Transverse colon (tissue), 4 donors: ENCODE data around the gene VSNL1. TPM values are rescaled to one million over a fixed set of nuclear protein-coding genes. Genes with fewer than 3 reads are reported as not detected.

Experiments used
- DNase-seq: peaks from one replicate; pipeline ENCODE4 v3.0.0-alpha.2; 2019
- H3K27ac ChIP-seq, 4 donors: fragments of 200-600 bp; sonication (generic); 2 replicates each; pipeline ENCODE4 v1.5.1; 2016 to 2018; ENCODE audit warnings: inconsistent platforms in 4 of 4
- H3K27me3 ChIP-seq: fragments of 200-600 bp; sonication (generic); 2 replicates; pipeline ENCODE4 v1.5.1; 2017; ENCODE audit warnings: inconsistent platforms
- H3K36me3 ChIP-seq, 4 donors: fragments of 200-600 bp; sonication (generic); 2 replicates each; pipeline ENCODE4 v1.5.1; 2017 to 2019; ENCODE audit warnings: inconsistent platforms in 4 of 4
- H3K4me1 ChIP-seq, 4 donors: fragments of 200-600 bp; sonication (generic); 2 replicates each; pipeline ENCODE4 v1.5.1; 2017 to 2020; ENCODE audit warnings: inconsistent platforms in 4 of 4
- H3K4me3 ChIP-seq, 4 donors: fragments of 200-600 bp; sonication (generic); 1 replicate in 1 of 4; 2 replicates in 3 of 4; pipeline versions ENCODE4 v1.5.1 to v1.6.1; 2017 to 2019; ENCODE audit warnings: inconsistent platforms in 4 of 4
- H3K9me3 ChIP-seq, 2 donors: fragments of 200-600 bp; sonication (generic); 2 replicates each; pipeline ENCODE4 v1.5.1; 2017 to 2019; ENCODE audit warnings: inconsistent platforms in 2 of 2
- EP300 ChIP-seq: sonication (generic); formaldehyde crosslinking; IDR thresholded peaks from one replicate; pipeline ENCODE4 v1.6.1; 2017; ENCODE audit warnings: antibody characterized with exemption, low read depth
- POLR2A ChIP-seq: fragments of 450-650 bp; IDR thresholded peaks from one replicate; pipeline ENCODE4 v1.6.1; 2016; ENCODE audit warnings: antibody characterized with exemption, mild to moderate bottlenecking, moderate library complexity
- POLR2AphosphoS5 ChIP-seq, 3 donors: sonication (generic); formaldehyde crosslinking; IDR thresholded peaks; one replicate each; pipeline ENCODE4 v1.6.1; 2016; ENCODE audit warnings: antibody characterized with exemption in 3 of 3
- WGBS, 2 donors: methylation state at CpG; one replicate each; pipeline ENCODE4 v1.1.5; 2018; ENCODE audit warnings: low coverage in 1 of 2; 5-methylcytosine and 5-hydroxymethylcytosine counted together
- in situ Hi-C, 4 donors: fragments of 200-750 bp; cut with MboI; loops; one replicate each; pipeline versions ENCODE4 v1.15.0 to v1.15.1; 2017; ENCODE audit warnings: low sequenced_read_pairs in 3 of 4, low pct_ligation_motif_present in 1 of 4, low pct_unique_long_range_greater_than_20kb in 1 of 4
- intact Hi-C: fragments of 100-400 bp; cut with DNase I; formaldehyde crosslinking; loops from one replicate; pipeline ENCODE4 v1.15.1; 2023; ENCODE audit warnings: low total_unique reads
- total RNA-seq, 4 donors: library from RNA; depleted of rRNA; stranded (reverse); fragments of >200 nt; gene quantifications; one replicate each; pipeline ENCODE4 v1.1.0, GENCODE V29; 2016
- TF ChIP-seq, protein P1 (sequence below), 5 experiments: fragments of 200-600 bp in 3 of 5; fragments of 450-650 bp in 2 of 5; sonication (generic) in 3 of 5; IDR thresholded peaks; 1 replicate in 2 of 5; 2 replicates in 3 of 5; pipeline ENCODE4 v1.5.1; 2016 to 2017; ENCODE audit warnings: antibody characterized with exemption in 5 of 5, inconsistent platforms in 3 of 5, mild to moderate bottlenecking in 2 of 5, moderate library complexity in 1 of 5

The VSNL1 gene
- total RNA-seq, 4 donors from 2014 or later: 0.96 to 1.1 TPM; not detected in 2

GRCh38 chr2:17539611-17540092 is 844 bp upstream of the VSNL1 start:
- Histone ChIP-seq H3K9me3 (no peaks in the 10 kb centered on the region), H3K4me3 (peak overlapping the region; percentile 26 to 67 (median 52)), H3K36me3 (no peaks in the 10 kb centered on the region), H3K27ac (peak overlapping the region; percentile 84 to 89 (median 88)), H3K27me3 (peaks cover 50% of the 10 kb centered on the region), H3K4me1 (peaks cover 0 to 24% (median 11%) of the 10 kb centered on the region in 4 donors)
- peak; percentile 63 for DNase-seq
- in situ Hi-C loops (no loop called here), intact Hi-C loops (no loop called here)
- WGBS, 2 donors: 9 to 11% methylated on average over 8 to 13 of the region's 13 CpGs
- peak in 2 of 3 donors; percentile 4 to 13 for TF ChIP-seq POLR2AphosphoS5 (IDR thresholded peaks at IDR 0.05)
- TF ChIP-seq, protein P1, sequence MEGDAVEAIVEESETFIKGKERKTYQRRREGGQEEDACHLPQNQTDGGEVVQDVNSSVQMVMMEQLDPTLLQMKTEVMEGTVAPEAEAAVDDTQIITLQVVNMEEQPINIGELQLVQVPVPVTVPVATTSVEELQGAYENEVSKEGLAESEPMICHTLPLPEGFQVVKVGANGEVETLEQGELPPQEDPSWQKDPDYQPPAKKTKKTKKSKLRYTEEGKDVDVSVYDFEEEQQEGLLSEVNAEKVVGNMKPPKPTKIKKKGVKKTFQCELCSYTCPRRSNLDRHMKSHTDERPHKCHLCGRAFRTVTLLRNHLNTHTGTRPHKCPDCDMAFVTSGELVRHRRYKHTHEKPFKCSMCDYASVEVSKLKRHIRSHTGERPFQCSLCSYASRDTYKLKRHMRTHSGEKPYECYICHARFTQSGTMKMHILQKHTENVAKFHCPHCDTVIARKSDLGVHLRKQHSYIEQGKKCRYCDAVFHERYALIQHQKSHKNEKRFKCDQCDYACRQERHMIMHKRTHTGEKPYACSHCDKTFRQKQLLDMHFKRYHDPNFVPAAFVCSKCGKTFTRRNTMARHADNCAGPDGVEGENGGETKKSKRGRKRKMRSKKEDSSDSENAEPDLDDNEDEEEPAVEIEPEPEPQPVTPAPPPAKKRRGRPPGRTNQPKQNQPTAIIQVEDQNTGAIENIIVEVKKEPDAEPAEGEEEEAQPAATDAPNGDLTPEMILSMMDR (IDR thresholded peaks at IDR 0.05): no peak
- TF ChIP-seq POLR2A: no peak
- TF ChIP-seq EP300: no peak

DNA sequence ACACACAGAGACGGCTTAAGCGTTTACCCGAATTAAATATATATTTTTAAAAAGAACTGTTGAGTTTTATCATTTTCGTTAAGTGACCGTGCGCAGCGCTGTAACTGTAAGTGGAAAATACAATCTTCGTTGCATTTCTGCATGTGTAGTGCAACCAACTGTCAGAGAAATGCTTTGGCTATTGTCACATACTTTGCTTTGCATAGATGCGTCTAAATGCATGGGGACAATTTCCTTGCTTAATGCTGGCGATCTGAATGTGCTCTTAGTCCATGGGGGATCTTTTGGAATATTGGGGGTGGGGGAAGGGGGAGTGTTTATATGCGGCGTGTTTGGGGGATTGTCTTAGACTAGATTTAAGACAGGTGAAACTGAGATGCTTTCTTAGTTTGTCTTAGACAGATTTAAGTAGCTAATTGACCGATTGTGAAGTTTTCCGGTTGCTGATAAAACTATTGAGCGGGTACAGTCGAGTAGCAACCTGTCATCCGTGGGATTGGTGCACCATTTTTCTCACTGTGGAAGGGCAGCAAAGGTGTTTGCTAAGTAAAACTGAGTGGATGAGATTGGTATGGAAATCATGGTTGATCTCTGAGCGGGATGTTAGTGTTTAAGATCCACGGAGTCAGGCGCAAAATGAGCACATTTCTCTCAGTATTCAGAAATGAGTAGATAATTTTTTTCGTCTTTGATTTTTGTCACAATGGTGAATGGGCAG is 476 bp downstream of the VSNL1 start:
- H3K4me3 ChIP-seq: peak overlapping the region; percentile 26 to 67 (median 52)
- H3K36me3 ChIP-seq: no peaks in the 10 kb centered on the region
- intact Hi-C loops: no loop called here
- WGBS, 2 donors: 5 to 6% methylated on average over 12 to 21 of the region's 21 CpGs
- H3K27me3 ChIP-seq: peaks cover 55% of the 10 kb centered on the region
- H3K9me3 ChIP-seq: no peaks in the 10 kb centered on the region
- H3K4me1 ChIP-seq: peaks cover 0 to 29% (median 11%) of the 10 kb centered on the region in 4 donors
- peak overlapping the region; percentile 84 to 89 (median 88) for H3K27ac ChIP-seq
- no peak for DNase-seq
- TF ChIP-seq POLR2AphosphoS5 (IDR thresholded peaks at IDR 0.05): no peak
- TF ChIP-seq, protein P1 (IDR thresholded peaks at IDR 0.05): no peak
- no peak for TF ChIP-seq EP300
- TF ChIP-seq POLR2A: no peak
- in situ Hi-C loops: no loop called here

GRCh38 chr2:17541531-17541950 is 1.0 kb downstream of the VSNL1 start:
- no peaks in the 10 kb centered on the region for H3K36me3 ChIP-seq
- WGBS, 2 donors: 10 to 11% methylated on average over 2 to 12 of the region's 12 CpGs
- no peak for DNase-seq
- H3K27me3 ChIP-seq: peaks cover 58% of the 10 kb centered on the region
- no peak for TF ChIP-seq EP300
- TF ChIP-seq POLR2A: no peak
- no peak for TF ChIP-seq POLR2AphosphoS5 (IDR thresholded peaks at IDR 0.05)
- TF ChIP-seq, protein P1 (IDR thresholded peaks at IDR 0.05): no peak
- in situ Hi-C loops: no loop called here
- peaks cover 0 to 33% (median 11%) of the 10 kb centered on the region in 4 donors for H3K4me1 ChIP-seq
- no peaks in the 10 kb centered on the region for H3K9me3 ChIP-seq
- intact Hi-C loops: no loop called here
- peak overlapping the region; percentile 84 to 89 (median 88) for H3K27ac ChIP-seq
- H3K4me3 ChIP-seq: peak overlapping the region in 3 of 4 donors; percentile 51 to 67 (median 52)

- intact Hi-C loops (no loop called here), in situ Hi-C loops (no loop called here)
- H3K36me3 ChIP-seq: no peaks in the 10 kb centered on the region
These were observed 2.0 kb downstream of the VSNL1 start for GRCh38 chr2:17542471-17542870.

More at GRCh38 chr2:17542471-17542870, 2.0 kb downstream of the VSNL1 start:
- H3K9me3 ChIP-seq: no peaks in the 10 kb centered on the region
- H3K4me1 ChIP-seq: peaks cover 0 to 41% (median 13%) of the 10 kb centered on the region in 4 donors
- no peak for DNase-seq
- WGBS, 2 donors: 50 to 63% methylated on average over 1 to 2 of the region's 2 CpGs
- TF ChIP-seq, protein P1 (IDR thresholded peaks at IDR 0.05): no peak
- TF ChIP-seq POLR2AphosphoS5 (IDR thresholded peaks at IDR 0.05): no peak
- TF ChIP-seq EP300: no peak
- TF ChIP-seq POLR2A: no peak
- H3K4me3 ChIP-seq: no peak overlapping the region
- H3K27me3 ChIP-seq: peaks cover 53% of the 10 kb centered on the region
- peak overlapping the region in 2 of 4 donors; percentile 4 to 57 for H3K27ac ChIP-seq
